ENCODE measurements around the gene TUBB4A. TPM values are rescaled to one million over a fixed set of nuclear protein-coding genes. Genes with fewer than 3 reads are reported as not detected.
"Not testable (repeated sequence)": the region's sequence is repeated elsewhere in the genome, so short reads cannot be mapped to it uniquely, and the experiment has no call there.

Gene TUBB4A
- total RNA-seq, 1 experiment from 2014 or later = not detected

DNA sequence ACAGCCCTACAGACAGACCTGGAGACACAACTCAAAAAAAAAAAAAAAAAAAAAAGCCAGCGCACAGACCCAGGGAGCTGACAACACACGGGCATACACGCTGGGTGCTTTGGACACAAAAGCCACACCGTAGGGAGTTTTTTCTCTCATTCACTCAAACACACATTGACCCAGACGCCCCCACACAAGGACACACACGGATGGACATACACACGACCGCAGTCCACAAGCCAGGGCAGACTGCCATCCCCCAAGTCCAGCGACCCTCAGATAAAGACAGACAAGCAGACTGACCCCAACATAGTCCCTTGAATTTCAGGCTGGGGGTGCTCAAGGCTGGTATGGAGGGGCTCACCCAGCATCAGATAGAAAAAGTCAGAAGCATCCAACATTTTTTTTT is 12.0 kb upstream of the TUBB4A start:
- no peaks in the 10 kb centered on the region for H3K36me3 ChIP-seq
- H3K4me1 ChIP-seq = no peaks in the 10 kb centered on the region
- H3K27ac ChIP-seq = no peak overlapping the region
- no peaks in the 10 kb centered on the region for H3K9me3 ChIP-seq (replicated peaks)
- no peak for DNase-seq
- no peak overlapping the region for H3K4me3 ChIP-seq
- no peaks in the 10 kb centered on the region for H3K27me3 ChIP-seq

DNA sequence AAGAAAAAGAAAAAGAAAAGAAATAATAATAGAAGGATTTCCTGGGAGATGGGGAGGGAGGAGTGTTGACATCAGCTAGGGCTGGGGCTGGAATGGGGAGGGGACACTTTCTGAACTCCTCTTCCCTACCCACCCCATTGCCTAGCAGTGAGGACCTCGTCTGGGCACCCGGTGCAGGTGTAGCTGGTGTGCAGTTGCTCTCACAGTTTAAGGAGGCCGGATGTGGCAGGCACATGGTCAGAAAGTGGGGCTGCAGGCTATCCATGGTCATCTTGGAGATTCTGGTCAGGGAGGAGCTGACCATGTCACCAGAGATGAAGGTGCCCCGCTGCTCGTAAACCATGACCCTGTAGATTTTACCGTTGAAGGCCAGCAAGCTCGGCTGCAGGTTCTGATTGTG is 8.5 kb upstream of the TUBB4A start:
- Histone ChIP-seq H3K27ac (no peak overlapping the region), H3K4me1 (no peaks in the 10 kb centered on the region), H3K27me3 (no peaks in the 10 kb centered on the region), H3K4me3 (no peak overlapping the region), H3K9me3 (replicated peaks) (no peaks in the 10 kb centered on the region), H3K36me3 (no peaks in the 10 kb centered on the region)
- DNase-seq = no peak

DNA sequence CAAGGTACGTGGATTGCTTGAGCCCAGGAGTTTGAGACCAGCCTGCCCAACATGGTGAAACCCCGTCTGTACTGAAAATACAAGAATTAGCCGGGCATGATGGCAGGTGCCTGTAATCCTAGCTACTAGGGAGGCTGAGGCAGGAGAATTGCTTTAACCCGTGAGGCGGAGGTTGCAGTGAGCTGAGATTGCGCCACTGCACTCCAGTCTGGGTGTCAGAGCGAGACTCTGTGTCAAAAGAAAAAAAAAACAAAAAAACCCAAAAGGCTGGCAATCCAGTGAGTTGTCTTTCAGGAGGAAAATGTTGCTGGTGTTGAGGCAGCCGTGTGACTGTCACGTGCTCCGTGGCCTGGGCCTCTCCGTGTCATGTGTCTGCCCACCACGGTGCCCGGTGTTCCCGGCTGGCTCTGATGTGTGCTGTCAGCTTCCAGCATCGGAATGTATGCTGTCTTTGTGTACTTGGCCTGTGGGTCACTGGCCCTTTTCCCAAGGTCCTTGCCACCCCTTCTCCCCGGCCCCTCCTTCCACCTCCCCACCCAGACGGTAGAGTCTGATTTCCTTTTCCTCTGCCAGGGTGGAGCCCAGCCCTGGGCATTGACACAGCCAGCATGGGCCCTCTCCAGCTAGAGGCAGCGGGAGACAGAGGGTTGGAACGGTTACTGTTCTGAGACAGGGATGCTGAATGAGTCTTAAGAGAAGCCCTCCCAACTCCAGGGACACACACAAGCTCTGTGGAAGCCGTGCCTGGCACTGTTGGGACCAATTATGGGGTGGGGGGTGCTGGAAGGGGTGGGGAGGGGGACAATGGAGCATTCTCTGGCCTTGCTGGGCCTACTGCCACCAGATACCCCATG is 7.2 kb upstream of the TUBB4A start:
- Histone ChIP-seq H3K9me3 (replicated peaks) (no peaks in the 10 kb centered on the region), H3K4me3 (no peak overlapping the region), H3K36me3 (no peaks in the 10 kb centered on the region), H3K27ac (no peak overlapping the region), H3K27me3 (no peaks in the 10 kb centered on the region), H3K4me1 (no peaks in the 10 kb centered on the region)
- no peak for DNase-seq

DNA sequence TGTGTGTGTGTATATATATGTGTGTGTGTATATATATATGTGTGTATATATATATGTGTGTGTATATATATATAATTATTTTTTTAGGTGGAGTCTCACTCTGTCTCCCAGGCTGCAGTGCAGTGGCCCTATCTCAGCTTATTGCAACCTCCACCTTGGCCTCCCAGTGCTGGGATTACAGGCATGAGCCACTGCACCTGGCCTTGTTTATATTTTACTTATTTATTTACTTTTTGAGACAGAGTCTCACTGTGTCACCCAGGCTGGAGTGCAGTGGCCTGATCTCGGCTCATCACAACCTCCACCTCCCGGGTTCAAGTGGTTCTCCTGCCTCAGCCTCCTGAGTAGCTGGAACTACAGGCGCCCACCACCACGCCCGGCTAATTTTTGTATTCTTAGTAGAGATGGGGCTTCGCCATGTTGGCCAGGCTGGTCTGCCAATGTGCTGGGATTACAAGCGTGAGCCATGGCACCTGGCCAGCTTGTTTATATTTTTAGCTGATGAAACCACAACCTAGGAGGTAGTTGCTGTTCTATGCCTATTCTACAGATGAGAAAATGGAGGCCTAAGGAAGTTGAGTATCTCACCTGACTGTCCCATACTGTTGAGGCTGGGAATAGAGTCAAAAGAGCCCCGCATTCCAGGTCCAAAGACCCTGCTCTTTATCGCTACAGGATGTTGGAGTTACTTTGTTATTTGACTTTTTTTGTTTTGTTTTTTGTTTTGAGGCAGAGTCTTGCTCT is 6.1 kb upstream of the TUBB4A start:
- not testable (repeated sequence) for H3K4me3 ChIP-seq; H3K4me1 ChIP-seq; H3K27ac ChIP-seq; DNase-seq; H3K27me3 ChIP-seq; H3K36me3 ChIP-seq; H3K9me3 ChIP-seq (replicated peaks)

DNA sequence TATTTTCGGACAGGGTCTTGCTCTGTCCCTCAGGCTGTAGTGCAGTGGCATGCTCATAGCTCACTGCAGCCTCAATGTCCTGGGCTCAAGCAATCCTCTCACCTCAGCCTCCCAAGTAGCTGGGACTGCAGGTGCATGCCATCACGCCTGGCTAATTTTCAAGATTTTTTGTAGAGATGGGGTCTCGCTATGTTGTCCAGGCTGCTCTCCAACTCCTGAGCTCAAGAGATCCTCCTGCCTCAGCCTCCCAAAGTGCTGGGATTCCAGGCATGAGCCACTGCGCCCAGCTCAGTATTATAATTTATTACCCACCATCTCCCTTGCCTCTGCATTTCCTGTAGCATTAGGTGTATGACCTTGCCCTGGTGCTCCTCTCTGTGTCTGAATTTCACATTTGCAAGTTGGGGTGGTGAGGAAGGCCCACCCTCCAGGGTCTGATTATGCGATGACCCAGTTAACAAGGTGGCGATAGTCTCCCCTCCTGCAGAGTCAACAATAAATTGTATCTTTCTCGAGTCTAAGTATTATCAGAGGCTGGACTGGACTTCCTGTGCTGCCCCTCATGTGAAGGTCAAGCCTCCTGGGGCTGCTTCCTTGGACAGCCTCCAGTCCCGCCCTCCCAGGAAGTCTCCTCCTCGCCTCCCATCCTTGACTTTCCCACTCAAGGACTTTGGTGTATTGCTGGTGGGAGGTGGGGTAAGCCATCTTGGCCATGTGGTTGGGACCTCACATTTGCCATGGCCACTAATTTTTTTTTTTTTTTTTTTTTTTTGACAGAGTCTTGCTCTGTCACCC is 1.5 kb upstream of the TUBB4A start:
- Histone ChIP-seq H3K36me3 (no peaks in the 10 kb centered on the region), H3K27me3 (no peaks in the 10 kb centered on the region), H3K27ac (no peak overlapping the region), H3K4me1 (no peaks in the 10 kb centered on the region), H3K9me3 (replicated peaks) (no peaks in the 10 kb centered on the region), H3K4me3 (no peak overlapping the region)
- no peak for DNase-seq

DNA sequence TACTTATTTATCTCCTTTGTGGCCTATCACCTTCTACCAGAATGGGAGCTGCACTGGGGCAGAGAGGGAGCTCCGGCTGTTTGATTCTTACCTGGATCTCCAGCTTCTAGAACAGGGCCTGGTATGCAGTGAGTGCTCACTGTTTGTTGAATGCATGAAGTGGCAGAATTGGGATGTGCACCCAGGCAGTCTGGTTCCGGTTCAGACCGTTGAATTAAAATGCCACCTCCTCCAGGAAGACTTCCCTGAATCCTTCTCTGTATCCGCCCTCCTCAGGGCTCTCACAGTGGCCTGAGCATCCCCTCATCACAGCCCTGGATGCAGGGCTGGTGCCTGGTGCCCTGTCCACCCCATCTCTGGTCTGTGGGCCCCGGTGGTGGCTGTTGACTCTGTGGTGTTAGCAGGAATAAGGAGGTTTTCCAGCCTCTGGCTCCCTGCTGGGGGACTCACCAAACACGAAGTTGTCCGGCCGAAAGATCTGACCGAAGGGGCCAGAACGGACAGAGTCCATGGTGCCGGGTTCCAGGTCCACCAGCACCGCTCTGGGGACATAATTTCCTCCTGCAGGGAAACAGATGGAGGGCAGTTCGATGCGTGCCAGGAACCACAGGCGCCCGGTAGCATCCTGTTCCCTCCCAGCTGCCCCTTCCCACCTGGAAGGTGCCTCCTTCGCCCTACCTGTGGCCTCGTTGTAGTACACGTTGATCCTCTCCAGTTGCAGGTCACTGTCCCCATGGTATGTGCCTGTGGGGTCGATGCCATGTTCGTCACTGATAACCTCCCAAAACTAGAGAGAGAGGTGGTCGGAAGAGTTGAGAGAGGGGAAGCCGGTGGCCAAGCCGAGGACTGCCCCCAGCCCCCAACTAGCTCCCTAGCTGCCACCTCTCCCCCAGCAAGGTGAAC is 1.0 kb downstream of the TUBB4A start:
- DNase-seq = no peak
- Histone ChIP-seq H3K4me1 (no peaks in the 10 kb centered on the region), H3K4me3 (no peak overlapping the region), H3K27me3 (no peaks in the 10 kb centered on the region), H3K27ac (no peak overlapping the region), H3K36me3 (no peaks in the 10 kb centered on the region), H3K9me3 (replicated peaks) (no peaks in the 10 kb centered on the region)

DNA sequence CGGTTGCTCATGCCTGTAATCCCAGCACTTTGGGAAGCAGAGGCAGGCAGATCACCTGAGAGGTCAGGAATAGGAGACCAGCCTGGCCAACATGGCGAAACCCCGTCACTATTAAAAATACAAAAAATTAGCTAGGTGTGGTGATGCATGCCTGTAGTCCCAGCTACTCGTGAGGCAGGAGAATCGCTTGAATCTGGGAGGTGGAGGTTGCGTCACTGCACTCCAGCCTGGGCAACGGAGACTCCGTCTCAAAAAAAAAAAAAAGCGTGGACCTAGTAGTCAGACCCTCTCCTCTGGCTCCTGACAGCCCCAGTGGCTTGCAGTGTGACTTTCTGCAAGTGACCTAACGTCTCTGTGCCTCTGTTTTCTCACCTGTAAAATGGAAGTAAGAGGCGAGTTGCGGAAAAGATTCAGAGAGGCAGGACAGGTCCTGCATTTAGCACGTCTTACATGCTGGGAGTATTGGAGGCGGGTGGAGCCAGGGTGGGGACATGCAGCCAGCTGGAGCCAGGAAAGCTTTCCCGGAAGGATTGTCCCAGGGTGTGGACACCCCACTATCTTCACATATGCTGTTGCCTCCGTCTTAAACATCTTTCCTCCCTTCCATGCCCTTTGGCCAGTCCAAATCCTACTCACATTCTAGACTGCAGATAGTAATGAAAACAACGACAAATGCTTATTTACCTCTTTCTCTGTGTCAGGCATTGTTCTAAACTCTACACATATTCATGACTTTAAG is 2.9 kb downstream of the TUBB4A start:
- Histone ChIP-seq H3K4me3 (no peak overlapping the region), H3K9me3 (replicated peaks) (no peaks in the 10 kb centered on the region), H3K27ac (no peak overlapping the region), H3K4me1 (no peaks in the 10 kb centered on the region), H3K27me3 (no peaks in the 10 kb centered on the region), H3K36me3 (no peaks in the 10 kb centered on the region)
- no peak for DNase-seq

DNA sequence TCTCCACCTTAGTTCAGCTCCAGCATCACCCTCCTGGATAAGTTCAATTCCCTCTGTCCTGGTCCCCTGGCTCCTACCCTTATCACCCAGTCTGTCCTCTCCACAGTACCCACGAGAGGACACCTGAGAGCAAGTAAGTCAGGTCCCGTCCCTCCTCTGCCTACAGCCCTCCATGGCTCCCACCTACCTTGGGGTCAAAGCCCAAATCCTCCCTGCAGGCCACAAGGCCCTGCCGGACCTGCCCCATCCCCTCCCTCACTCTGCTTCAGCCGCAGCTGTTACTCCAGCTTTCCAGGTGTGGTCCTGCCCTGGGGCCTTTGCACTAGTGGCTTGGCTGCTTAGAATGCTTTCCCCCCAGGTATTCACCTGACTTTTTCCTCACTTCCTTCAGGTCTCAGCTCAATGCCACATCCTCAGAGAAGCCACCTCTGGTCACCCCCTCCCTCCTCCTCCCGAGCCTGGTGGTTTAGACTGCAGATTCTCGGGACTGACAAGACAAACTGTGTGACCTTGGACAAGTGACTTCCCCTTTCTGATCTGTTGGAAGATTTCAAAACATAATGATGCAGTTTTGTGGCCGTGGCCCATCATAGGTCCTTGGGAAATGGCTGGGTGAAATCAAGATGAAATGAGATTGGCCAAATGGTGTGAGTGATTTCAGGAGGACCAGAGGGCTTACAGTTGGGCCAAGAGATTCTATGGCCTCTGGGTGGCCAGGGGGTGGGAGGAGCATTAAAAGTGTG is 3.6 kb downstream of the TUBB4A start:
- Histone ChIP-seq H3K27me3 (no peaks in the 10 kb centered on the region), H3K9me3 (replicated peaks) (no peaks in the 10 kb centered on the region), H3K36me3 (no peaks in the 10 kb centered on the region), H3K27ac (no peak overlapping the region), H3K4me3 (no peak overlapping the region), H3K4me1 (no peaks in the 10 kb centered on the region)
- no peak for DNase-seq

DNA sequence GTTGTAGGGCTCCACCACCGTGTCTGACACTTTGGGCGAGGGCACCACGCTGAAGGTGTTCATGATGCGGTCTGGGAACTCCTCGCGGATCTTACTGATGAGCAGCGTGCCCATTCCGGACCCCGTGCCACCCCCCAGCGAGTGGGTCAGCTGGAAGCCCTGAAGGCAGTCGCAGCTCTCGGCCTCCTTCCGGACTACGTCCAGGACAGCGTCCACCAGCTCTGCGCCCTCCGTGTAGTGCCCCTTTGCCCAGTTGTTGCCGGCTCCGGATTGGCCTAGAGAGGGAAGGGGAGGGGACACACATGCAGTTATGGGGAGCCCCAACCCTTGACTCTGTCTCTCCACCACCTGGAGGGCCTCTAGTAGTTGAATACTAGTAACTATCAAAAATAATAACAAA is 6.2 kb downstream of the TUBB4A start:
- Histone ChIP-seq H3K9me3 (replicated peaks) (no peaks in the 10 kb centered on the region), H3K27me3 (no peaks in the 10 kb centered on the region), H3K27ac (no peak overlapping the region), H3K4me1 (no peaks in the 10 kb centered on the region), H3K36me3 (no peaks in the 10 kb centered on the region), H3K4me3 (no peak overlapping the region)
- DNase-seq = no peak

DNA sequence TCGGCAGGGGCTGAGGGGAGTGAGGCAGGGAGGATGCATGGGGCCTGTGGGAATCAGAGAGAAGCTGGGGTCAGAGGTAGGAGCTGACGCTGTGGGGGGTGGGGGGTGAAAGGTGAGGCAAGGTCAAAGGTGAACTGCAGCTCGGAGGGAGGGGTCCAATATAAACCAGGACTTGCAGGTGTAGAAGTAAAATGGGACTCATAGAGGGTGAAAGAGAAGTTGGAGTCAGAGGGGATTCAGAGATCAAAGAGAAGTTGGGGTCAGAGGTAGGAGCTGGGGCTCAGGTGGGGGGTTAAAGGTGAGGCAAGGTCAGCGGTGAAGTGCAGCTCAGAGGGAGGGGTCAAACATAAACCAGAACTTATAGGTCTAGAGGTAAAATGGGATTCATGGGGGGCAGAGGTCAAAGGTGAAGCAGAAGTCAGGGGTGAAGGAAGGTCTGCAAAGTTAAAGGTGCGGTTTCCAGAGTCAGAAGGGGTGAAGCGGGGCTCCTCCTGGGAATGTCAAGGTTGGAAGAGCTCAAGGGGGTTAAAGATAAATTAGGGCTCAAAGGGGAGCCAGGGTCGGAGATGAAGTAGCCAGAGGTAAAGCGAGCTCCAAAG is 7.6 kb downstream of the TUBB4A start:
- Histone ChIP-seq H3K9me3 (replicated peaks) (no peaks in the 10 kb centered on the region), H3K4me3 (no peak overlapping the region), H3K27ac (no peak overlapping the region), H3K4me1 (no peaks in the 10 kb centered on the region), H3K36me3 (no peaks in the 10 kb centered on the region), H3K27me3 (no peaks in the 10 kb centered on the region)
- no peak for DNase-seq

DNA sequence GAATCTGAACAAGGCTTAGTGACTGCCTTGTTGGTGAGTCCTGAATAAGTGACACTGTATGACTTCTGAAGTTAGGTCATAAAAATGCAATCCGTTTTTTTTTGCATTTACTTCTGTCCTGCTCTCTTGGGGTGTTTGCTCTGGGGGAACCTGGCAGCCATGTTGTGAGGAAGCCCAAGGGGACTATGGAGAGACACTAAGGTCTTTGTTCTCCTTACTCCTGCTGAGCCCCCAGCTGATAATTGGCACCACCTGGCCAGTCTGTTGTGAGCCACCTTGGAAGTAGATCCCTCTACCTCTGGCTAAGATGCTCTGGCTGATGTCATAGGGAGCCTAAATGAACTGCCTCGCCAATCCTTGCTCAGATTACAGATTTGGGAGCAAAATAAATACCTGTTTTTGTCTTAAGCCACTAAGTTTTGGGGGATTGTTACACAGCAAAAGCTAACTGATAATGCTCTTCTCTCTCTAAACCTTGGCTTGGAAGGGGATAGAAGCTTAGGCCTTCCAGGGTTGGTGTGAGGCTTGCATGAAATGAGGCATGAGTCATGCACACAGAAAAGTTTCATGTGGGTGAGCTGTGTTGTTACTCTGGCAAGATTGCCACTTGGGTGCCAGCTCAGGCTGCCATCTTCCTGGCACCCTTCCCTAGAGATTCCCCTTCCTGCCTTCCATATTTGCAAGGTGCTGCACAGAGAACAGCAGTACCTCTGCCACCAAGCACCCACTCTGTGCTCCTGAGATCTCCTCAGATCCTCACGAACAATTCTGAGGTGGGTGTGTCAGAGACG is 10.1 kb downstream of the TUBB4A start:
- no peak for DNase-seq
- no peaks in the 10 kb centered on the region for H3K9me3 ChIP-seq (replicated peaks)
- no peak overlapping the region for H3K27ac ChIP-seq
- no peaks in the 10 kb centered on the region for H3K27me3 ChIP-seq
- H3K36me3 ChIP-seq = no peaks in the 10 kb centered on the region
- H3K4me3 ChIP-seq = no peak overlapping the region
- H3K4me1 ChIP-seq = no peaks in the 10 kb centered on the region

DNA sequence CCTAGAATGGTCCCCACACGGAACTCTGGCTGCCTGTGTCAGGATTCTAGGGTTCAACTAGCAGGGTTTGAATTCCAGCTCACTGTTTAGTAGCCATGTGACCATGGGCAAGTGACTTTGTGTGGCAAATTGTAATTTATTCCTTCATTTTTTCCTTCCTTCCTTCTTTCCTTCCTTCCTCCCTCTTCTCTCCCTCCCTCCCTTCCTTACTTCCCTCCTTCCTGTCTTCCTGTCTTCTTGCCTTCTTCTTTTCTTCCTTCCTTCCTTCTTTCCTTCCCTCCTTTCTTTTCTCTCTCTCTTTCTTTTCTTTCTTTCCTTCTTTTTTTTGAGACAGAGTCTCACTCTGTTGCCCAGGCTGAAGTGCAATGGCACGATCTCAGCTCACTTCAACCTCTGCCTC is 12.0 kb downstream of the TUBB4A start:
- Histone ChIP-seq H3K4me1 (no peaks in the 10 kb centered on the region), H3K9me3 (replicated peaks) (no peaks in the 10 kb centered on the region), H3K27ac (no peak overlapping the region), H3K36me3 (no peaks in the 10 kb centered on the region), H3K27me3 (no peaks in the 10 kb centered on the region), H3K4me3 (no peak overlapping the region)
- DNase-seq = no peak

Measured in SJCRH30 (cell line).